ENCODE measurements around the gene ERC1.
"Not testable (repeated sequence)": the region's sequence is repeated elsewhere in the genome, so short reads cannot be mapped to it uniquely, and the experiment has no call there.

The ERC1 gene

GRCh38 chr12:1195513-1195912, 204.5 kb downstream of the ERC1 start:
- no peak for DNase-seq

GRCh38 chr12:1197264-1198018, 206.4 kb downstream of the ERC1 start:
- no peak for DNase-seq

GRCh38 chr12:1198854-1199253, 207.8 kb downstream of the ERC1 start:
- not testable (repeated sequence) for DNase-seq

- DNase-seq, result no peak
Observed at GRCh38 chr12:1199700-1200099, 208.7 kb downstream of the ERC1 start.

DNA sequence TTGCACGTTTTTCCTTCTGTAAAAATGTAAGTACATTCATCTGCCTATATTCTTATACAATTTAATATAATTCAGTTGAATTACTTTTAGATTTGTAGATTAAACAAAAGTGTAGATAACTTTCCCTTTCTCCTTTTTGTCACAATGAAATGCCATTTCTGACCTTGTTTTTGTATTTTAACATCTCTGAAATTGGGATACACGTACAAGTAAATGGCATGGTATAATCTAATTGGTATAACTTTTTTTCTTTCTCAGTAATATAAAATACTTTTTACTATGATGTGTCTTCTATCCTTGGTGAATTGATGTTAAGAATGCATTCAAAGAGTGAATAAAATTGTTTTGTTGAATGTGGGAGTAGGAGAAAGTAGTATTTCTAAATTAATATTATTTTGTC, 210.0 kb downstream of the ERC1 start:
- no peak for DNase-seq

DNA sequence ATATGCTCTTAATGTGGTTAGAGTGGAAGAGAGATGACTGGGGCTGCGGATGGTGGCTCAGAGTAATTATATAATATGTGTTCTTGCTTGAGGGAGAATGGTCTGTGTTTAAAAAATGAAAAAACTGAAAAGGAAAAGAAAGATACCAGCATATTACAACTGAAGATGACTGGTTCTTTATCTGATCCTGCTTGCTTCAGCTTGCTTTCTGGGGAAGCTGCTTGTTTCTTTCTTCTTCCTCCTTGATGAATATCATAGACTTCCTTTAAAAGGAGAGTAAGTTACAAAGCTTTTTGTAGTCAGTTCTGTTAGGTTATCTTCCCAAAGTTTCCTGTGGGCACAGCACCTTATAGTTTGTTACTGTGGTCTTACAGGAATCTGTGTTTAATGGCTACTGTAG, 210.9 kb downstream of the ERC1 start:
- no peak for DNase-seq

DNA sequence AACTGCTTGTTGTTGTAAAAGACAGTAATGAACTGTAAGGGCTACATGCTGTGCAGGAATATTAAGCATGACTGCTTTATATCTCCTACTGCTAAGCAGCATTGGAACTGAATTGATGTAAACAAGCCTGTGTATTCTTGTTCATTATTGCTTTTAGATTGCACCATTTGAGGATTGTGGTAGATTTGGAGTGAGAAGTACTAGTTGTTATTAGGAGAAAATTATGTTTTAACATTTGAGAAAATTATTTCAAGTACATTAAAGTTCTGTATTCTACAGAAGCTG, 212.7 kb downstream of the ERC1 start:
- no peak for DNase-seq

DNA sequence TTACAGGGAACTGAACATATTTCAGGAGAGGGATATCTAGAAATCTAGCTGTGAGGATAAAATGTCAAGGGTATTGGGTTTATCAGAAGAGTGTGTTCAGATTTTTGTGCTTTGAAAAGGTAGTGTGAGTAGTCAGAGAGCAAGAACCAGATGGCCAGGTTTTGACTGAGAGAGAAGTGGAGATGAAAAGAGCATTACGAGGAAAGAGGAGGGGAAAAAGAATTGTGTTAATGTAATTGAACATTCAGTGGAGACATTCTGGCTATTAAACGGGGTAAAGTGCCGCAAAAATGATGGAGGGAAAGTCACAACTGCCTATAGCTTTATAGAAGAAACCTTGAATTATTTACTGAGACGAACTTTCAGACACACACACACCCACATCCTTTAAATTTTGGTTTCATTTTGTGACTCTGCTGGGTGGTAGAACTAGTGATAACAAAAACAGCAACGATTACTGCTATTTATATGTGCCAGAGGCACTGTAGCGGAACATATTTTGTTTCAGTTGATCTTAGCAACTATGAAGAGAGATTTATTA, 213.6 kb downstream of the ERC1 start:
- no peak for DNase-seq

- no peak for DNase-seq
Observed at GRCh38 chr12:1205512-1206060, 214.6 kb downstream of the ERC1 start.

DNA sequence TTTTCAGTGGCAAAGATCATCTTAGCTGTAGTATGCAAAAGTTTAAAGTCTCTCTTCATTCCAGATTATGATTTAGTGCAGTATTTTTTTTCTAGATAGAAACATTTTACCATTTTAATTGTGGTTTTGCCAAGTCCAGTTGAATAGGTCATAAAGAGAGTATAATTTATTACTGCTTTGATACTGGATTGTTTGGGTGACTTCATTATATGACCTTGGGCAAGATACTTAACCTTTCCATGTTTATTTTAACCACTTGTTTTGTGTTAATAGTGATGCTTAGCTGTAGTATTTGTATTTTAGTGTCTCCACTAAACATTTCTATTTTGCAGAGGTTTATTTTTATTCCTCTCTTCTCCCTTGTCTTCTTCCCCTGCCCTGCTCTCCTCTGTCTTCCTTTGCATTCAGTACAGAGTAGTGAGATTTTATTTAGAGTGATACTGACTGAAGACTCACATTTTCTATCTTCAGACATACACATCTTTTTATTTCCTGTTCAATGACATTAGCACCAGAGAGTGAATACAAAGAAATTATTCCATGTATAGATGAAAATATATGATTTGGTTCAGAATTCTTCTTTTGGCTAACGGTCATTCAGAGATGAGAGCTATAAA, 215.2 kb downstream of the ERC1 start:
- DNase-seq, result no peak

GRCh38 chr12:1207276-1207675, 216.3 kb downstream of the ERC1 start:
- no peak for DNase-seq

- DNase-seq, result not testable (repeated sequence)
Observed at GRCh38 chr12:1208719-1209118, 217.7 kb downstream of the ERC1 start.

- no peak for DNase-seq
Observed at GRCh38 chr12:1212526-1212925, 221.5 kb downstream of the ERC1 start.

GRCh38 chr12:1213205-1213604, 222.2 kb downstream of the ERC1 start:
- no peak for DNase-seq

DNA sequence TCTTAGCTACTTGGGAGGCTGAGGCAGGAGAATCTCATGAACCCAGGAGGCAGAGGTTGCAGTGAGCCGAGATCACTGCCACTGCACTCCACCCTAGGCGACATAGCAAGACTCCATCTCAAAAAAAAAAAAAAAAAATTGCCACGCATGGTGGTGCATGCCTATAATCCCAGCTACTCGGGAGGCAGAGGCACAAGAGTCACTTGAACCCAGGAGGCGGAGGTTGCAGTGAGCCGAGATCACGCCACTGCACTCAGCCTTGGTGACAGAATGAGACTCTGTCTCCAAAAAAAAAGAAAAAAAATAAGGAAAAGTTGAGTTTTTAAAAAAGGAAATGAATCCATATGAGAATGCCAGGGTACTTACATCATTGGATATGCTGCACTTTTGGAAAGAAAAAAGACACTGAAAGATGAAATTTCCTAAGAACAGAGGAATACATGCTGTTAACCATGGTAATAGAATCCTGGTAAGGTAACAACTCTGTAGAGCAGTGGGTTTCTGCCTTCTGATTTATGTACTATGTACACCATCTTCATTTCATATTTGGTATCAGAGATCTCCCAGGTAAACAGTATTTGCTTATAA, 222.7 kb downstream of the ERC1 start:
- no peak for DNase-seq

- no peak for DNase-seq
Observed at GRCh38 chr12:1216560-1216959, 225.5 kb downstream of the ERC1 start.

DNA sequence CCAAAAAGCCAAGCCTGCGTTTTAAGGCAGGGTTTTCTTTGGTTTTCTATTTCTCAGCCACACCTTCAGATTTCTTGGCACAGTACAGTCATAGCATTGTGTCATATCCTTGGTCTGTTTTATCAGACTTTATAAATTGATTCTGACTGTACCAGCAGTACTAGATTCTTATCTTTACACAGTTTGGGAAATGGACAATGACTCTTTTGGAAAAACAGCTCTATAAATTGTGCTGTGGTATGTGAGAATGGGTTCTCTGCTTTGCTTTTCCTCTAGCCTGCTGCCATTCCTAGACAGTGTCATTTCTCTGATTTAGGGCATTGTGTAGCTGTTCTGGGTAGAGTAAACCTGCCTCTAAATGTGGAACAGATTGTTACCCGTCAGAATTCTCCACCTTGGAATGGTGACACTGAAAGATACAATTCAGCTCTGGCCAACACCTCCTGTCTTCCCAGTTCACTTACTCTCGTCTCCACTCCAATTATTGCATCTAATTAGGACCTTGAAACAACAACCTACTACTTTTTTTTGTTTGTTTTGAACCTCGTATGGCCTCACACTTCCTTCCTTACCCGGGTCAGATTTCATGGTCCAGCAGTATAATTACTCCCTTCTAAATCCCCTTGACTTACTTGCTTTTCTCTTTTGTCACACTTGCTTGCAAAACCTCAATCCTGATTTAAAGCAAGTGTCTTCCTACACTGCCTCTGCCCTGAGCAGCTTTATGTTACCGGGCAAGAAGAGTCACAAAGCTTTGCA, 226.3 kb downstream of the ERC1 start:
- DNase-seq, result peak in 1 of 14 donors; percentile 73

DNA sequence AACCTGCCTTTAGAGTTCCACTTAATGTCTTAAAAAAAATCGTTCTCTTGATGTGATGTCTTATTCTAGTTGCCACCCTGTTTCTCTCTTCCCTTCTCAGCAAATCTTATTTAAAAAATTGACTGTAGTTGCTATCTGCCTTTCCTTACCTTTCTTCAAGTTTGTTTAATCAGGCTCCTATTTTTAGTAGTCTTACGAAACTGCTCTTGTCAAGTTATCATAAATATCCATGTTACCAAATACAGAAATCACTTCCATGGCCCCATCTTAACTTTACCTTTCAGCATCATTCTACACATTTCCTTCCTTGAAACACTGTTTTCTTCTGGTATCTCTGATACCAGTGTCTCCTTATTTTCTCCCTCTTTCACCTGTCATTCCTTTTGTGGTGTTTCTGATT, 227.3 kb downstream of the ERC1 start:
- no peak for DNase-seq

DNA sequence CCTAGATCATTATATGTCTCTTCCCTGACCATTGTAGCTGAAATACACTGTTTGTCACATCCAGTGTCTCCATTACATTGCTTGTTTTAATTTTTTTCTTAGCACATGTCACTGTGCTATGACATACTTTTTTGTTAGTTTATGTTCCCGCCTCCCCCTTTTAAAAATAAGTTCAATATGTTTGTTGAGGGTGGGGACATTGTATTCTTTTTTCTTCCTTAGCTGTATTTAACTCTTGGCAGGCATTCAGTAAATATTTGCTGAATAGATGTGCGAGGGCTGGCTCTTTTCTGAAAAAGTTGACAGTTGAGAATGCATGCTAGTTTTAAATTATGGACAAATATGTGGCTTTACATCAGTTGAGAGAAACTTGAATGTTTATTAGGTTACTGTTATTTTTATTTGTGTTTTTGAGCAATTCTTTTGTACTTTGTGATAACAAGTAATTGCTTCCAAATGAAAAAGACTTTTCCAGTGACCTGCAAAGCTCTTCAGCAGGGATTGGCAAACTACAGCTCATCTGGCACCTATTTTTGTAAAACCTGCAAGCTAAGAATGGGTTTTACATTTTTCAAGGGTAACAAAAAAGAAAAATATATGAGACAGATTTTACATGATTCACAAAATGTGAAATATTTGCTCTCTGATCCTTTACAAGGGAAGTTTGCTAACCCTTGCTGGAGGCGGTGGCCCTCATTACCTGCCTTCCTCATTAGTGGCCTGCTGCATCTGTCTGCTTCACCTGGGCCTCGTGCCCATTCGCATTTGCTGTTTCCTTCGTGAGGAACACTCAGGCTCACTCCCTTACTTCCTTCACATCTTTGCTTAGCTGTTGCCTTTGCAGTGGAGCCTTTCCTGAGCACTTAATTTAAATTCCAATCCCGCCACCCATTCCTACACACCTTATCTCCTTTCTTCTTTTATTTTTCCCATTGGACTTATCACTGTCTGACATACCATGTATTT, 229.4 kb downstream of the ERC1 start:
- peak in 1 of 14 donors; percentile 30 for DNase-seq

- no peak for DNase-seq
Observed at GRCh38 chr12:1222858-1223639, 232.0 kb downstream of the ERC1 start.

DNA sequence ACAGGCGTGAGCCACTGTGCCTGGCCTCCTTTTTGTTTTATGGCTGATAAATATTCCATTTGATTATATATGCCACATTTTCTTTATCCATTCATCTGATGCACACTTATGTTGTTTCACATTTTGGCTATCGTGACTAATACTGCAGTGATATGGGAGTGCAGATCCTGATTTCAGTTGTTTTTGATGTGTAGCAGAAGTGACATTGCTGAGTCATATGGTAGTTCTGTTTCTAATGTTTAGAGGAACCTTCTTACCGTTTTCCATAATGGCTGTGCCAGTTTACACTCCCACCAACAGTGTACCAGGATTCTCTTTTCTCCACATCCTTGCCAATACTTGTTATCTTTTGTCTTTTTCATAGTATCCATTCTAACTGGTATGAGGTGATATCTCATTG, 235.9 kb downstream of the ERC1 start:
- no peak for DNase-seq

Measured in C1 segment of cervical spinal cord (tissue), 14 donors.